HCT116 (cell line): ENCODE results near the gene SLC8A2. TPM values are rescaled to one million over a fixed set of nuclear protein-coding genes. Genes with fewer than 3 reads are reported as not detected.
A peak's percentile ranks its signal among the peaks of the same experiment; 100 is the strongest.

Experiments
- ATAC-seq: fragments of 200-7000 bp; cut with Tn5 transposase; 2 replicates; pipeline ENCODE4 v1.9.1; 2020; ENCODE audit warnings: mild to moderate bottlenecking, moderate library complexity
- BruUV-seq: library from RNA; stranded (reverse); fragments of 400-500 nt; replicated peaks from 2 replicates; lab custom pipeline; 2021; lab: Mats Ljungman, UMichigan
- CTCF ChIA-PET: fragments of 300-600 bp; sonication (Branson Sonifier 250); formaldehyde crosslinking; loops from one replicate; lab custom pipeline; 2021; ENCODE audit warnings: antibody characterized with exemption; lab: Charles Lee
- POLR2A ChIA-PET: fragments of 300-600, 350-600 bp; sonication (Branson Sonifier 250); formaldehyde crosslinking; loops from one replicate; lab custom pipeline; 2021; ENCODE audit warnings: antibody characterized with exemption; lab: Charles Lee
- RAD21 ChIA-PET, 2 experiments: fragments of 300-600 bp; sonication (Branson Sonifier 250); formaldehyde crosslinking; loops; one replicate each; lab custom pipeline; 2023; ENCODE audit warnings: low total read pairs in 2 of 2; ENCODE audit not compliant: uncharacterized antibody in 2 of 2, unreplicated experiment in 2 of 2, low non-redundant PET in 1 of 2; lab: Charles Lee
- DNase-seq: peaks from one replicate; pipeline ENCODE4 v3.0.0-alpha.2; 2010; ENCODE audit warnings: low read depth, low spot score
- H2AFZ ChIP-seq: fragments of 200-600 bp; shearing (Covaris generic), sonication (generic); 2 replicates; pipeline ENCODE4 v1.6.1; 2017; ENCODE audit warnings: low read depth, mixed run types, mixed read lengths, antibody characterized with exemption, low read length; ENCODE audit not compliant: poor library complexity, severe bottlenecking
- H3K27ac ChIP-seq: 2 replicates; pipeline ENCODE4 v1.5.1; 2012; ENCODE audit warnings: low read depth, low read length
- H3K27me3 ChIP-seq: fragments of 200-600 bp; sonication (generic); 2 replicates; pipeline ENCODE4 v1.6.1; 2016; ENCODE audit warnings: mixed run types, low read length, mixed read lengths; ENCODE audit not compliant: insufficient read depth
- H3K36me3 ChIP-seq, 2 experiments: fragments of 200-500 bp in 1 of 2; fragments of 200-600 bp in 1 of 2; sonication (Bioruptor generic) in 1 of 2; sonication (generic) in 1 of 2; 2 replicates each; pipeline versions ENCODE4 v1.5.1 to v1.6.1; 2014 to 2016; ENCODE audit warnings: low read length in 2 of 2, inconsistent platforms in 1 of 2, mixed read lengths in 1 of 2, mixed run types in 1 of 2; ENCODE audit not compliant: insufficient read depth in 2 of 2, control insufficient read depth in 1 of 2
- H3K4me1 ChIP-seq, 2 experiments: fragments of 200-600 bp in 1 of 2; sonication (generic) in 1 of 2; 2 replicates each; pipeline versions ENCODE4 v1.5.1 to v1.6.1; 2012 to 2017; ENCODE audit warnings: low read length in 2 of 2, inconsistent platforms in 1 of 2, mild to moderate bottlenecking in 1 of 2, mixed read lengths in 1 of 2, mixed run types in 1 of 2, moderate library complexity in 1 of 2; ENCODE audit not compliant: insufficient read depth in 2 of 2, control insufficient read depth in 1 of 2
- H3K4me2 ChIP-seq: fragments of 200-600 bp; sonication (generic); 2 replicates; pipeline ENCODE4 v1.6.1; 2017; ENCODE audit warnings: mixed run types, low read length, mixed read lengths
- H3K4me3 ChIP-seq, 2 experiments: fragments of 200-600 bp in 1 of 2; sonication (generic) in 1 of 2; replicated peaks in 1 of 2; 2 replicates each; pipeline ENCODE4 v1.5.1; 2011 to 2016; ENCODE audit warnings: low read length in 2 of 2, control low read depth in 1 of 2, low read depth in 1 of 2, mild to moderate bottlenecking in 1 of 2, mixed read lengths in 1 of 2, mixed run types in 1 of 2
- H3K79me2 ChIP-seq: fragments of 200-600 bp; sonication (generic); 2 replicates; pipeline ENCODE4 v1.6.1; 2017; ENCODE audit warnings: mild to moderate bottlenecking, mixed run types, low read length, moderate library complexity, mixed read lengths; ENCODE audit not compliant: insufficient read depth
- H3K9ac ChIP-seq: fragments of 200-600 bp; sonication (generic); 2 replicates; pipeline ENCODE4 v1.6.1; 2016; ENCODE audit warnings: low read length, mixed read lengths
- H3K9me2 ChIP-seq: fragments of 200-600 bp; sonication (generic), shearing (Covaris generic); 2 replicates; pipeline ENCODE4 v1.6.1; 2017; ENCODE audit warnings: mixed run types, mild to moderate bottlenecking, moderate library complexity; ENCODE audit not compliant: insufficient read depth
- H3K9me3 ChIP-seq, 2 experiments: fragments of 200-500 bp in 1 of 2; fragments of 200-600 bp in 1 of 2; sonication (Bioruptor generic) in 1 of 2; sonication (generic) in 1 of 2; 2 replicates each; pipeline ENCODE4 v1.6.1; 2014 to 2017; ENCODE audit warnings: low read length in 2 of 2, mixed read lengths in 2 of 2, inconsistent platforms in 1 of 2, low read depth in 1 of 2, mild to moderate bottlenecking in 1 of 2, mixed run types in 1 of 2, moderate library complexity in 1 of 2; ENCODE audit not compliant: control insufficient read depth in 1 of 2, insufficient read depth in 1 of 2
- H4K20me1 ChIP-seq: fragments of 200-600 bp; sonication (generic), shearing (Covaris generic); 2 replicates; pipeline ENCODE4 v1.6.1; 2017; ENCODE audit warnings: mixed run types, mild to moderate bottlenecking, moderate library complexity; ENCODE audit not compliant: insufficient read depth
- ATF3 ChIP-seq: IDR thresholded peaks from 2 replicates; pipeline ENCODE4 v1.6.1; 2012
- CBX3 ChIP-seq: IDR thresholded peaks from 2 replicates; pipeline ENCODE4 v1.6.1; 2012; ENCODE audit warnings: low read depth
- EZH2 ChIP-seq: fragments of 200-600 bp; sonication (generic); IDR thresholded peaks from 2 replicates; pipeline ENCODE4 v1.6.1; 2017; ENCODE audit warnings: antibody characterized with exemption, mixed run types
- POLR2AphosphoS5 ChIP-seq: IDR thresholded peaks from 2 replicates; pipeline ENCODE4 v1.6.1; 2011; ENCODE audit warnings: mild to moderate bottlenecking, low read depth, low read length, moderate library complexity
- REST ChIP-seq: IDR thresholded peaks from 2 replicates; pipeline ENCODE4 v1.6.1; 2012; ENCODE audit warnings: low read depth
- SRF ChIP-seq: IDR thresholded peaks from 2 replicates; pipeline ENCODE4 v1.6.1; 2012; ENCODE audit warnings: low read depth
- intact Hi-C: fragments of 100-400 bp; cut with micrococcal nuclease; formaldehyde crosslinking; loops from 2 replicates; pipeline ENCODE4 v1.10.0; 2022
- total RNA-seq: library from RNA; stranded (reverse); gene quantifications from one replicate; pipeline ENCODE4 v1.2.1, GENCODE V29; 2021; ENCODE audit not compliant: unreplicated experiment

Gene SLC8A2
- total RNA-seq, 1 experiment from 2014 or later: 0.98 TPM

- Histone ChIP-seq H3K4me3 (no peak overlapping the region), H3K9ac (no peak overlapping the region), H3K79me2 (no peaks in the 10 kb centered on the region), H3K27me3 (no peaks in the 10 kb centered on the region), H3K9me2 (no peaks in the 10 kb centered on the region), H3K4me1 (no peaks in the 10 kb centered on the region), H2AFZ (no peak overlapping the region), H3K27ac (no peak overlapping the region), H3K9me3 (no peaks in the 10 kb centered on the region), H3K4me2 (no peak overlapping the region)
- ATAC-seq: no peak
- no peak for DNase-seq
- CTCF ChIA-PET: no interaction called here
- RAD21 ChIA-PET: no interaction called here
- intact Hi-C loops: no loop called here
- POLR2A ChIA-PET: no interaction called here
- no peak for TF ChIP-seq REST
- no peak for TF ChIP-seq EZH2
- TF ChIP-seq, all 23 proteins: peak for 0
- Histone ChIP-seq H4K20me1 (no peaks in the 10 kb centered on the region), H3K36me3 (no peaks in the 10 kb centered on the region)
- BruUV-seq: TSS peak; percentile 29
Observed at GRCh38 chr19:47405854-47406417, 65.8 kb downstream of the SLC8A2 start.

- H3K4me2 ChIP-seq: no peak overlapping the region
- ChIA-PET RAD21 (no interaction called here), POLR2A (no interaction called here), CTCF (no interaction called here)
- H3K4me1 ChIP-seq: no peaks in the 10 kb centered on the region
- ATAC-seq: no peak
- no TSS peak for BruUV-seq
- no peaks in the 10 kb centered on the region for H3K9me2 ChIP-seq
- intact Hi-C loops: no loop called here
- no peak overlapping the region for H3K4me3 ChIP-seq
- no peaks in the 10 kb centered on the region for H3K36me3 ChIP-seq
- H4K20me1 ChIP-seq: no peaks in the 10 kb centered on the region
- no peak overlapping the region for H2AFZ ChIP-seq
- TF ChIP-seq POLR2AphosphoS5: no peak
- TF ChIP-seq ATF3: no peak
- TF ChIP-seq SRF: no peak
- TF ChIP-seq CBX3: no peak
- TF ChIP-seq, all 23 proteins: peak for 0
- DNase-seq: no peak
- Histone ChIP-seq H3K9ac (no peak overlapping the region), H3K27ac (no peak overlapping the region), H3K27me3 (no peaks in the 10 kb centered on the region), H3K9me3 (no peaks in the 10 kb centered on the region), H3K79me2 (no peaks in the 10 kb centered on the region)
Observed at GRCh38 chr19:47405197-47405550, 66.5 kb downstream of the SLC8A2 start.
